NCI-H2196 treated with DMSO at 0.1 percent for 48 hours (cell line): ENCODE measurements around the gene TAS2R60.
"Not testable (repeated sequence)": the region's sequence is repeated elsewhere in the genome, so short reads cannot be mapped to it uniquely, and the experiment has no call there.

Experiments used
- DNase-seq: peaks from one replicate; lab custom pipeline; 2025; ENCODE audit not compliant: unreplicated experiment; lab: John Stamatoyannopoulos, UW

Gene TAS2R60

GRCh38 chr7:143472071-143472689 is 28.9 kb downstream of the TAS2R60 start:
- not testable (repeated sequence) for DNase-seq

GRCh38 chr7:143477501-143478150 is 34.4 kb downstream of the TAS2R60 start, which contains the start of gene TAS2R41:
TSS of gene TAS2R41 (plus strand) at chr7:143477873. CDS start at chr7:143477873, 0 bp downstream.
- DNase-seq: no peak

- DNase-seq: no peak
Observed at GRCh38 chr7:143479055-143479766, 36.0 kb downstream of the TAS2R60 start.

- no peak for DNase-seq
Observed at GRCh38 chr7:143480501-143480900, 37.2 kb downstream of the TAS2R60 start.

GRCh38 chr7:143484119-143484518 is 40.9 kb downstream of the TAS2R60 start:
- DNase-seq: no peak

GRCh38 chr7:143485094-143485493 is 41.8 kb downstream of the TAS2R60 start:
- DNase-seq: no peak

- DNase-seq: no peak
Observed at GRCh38 chr7:143485500-143485899, 42.2 kb downstream of the TAS2R60 start.

- not testable (repeated sequence) for DNase-seq
Observed at GRCh38 chr7:143486266-143486665, 43.0 kb downstream of the TAS2R60 start.

- no peak for DNase-seq
Observed at GRCh38 chr7:143487061-143487460, 43.8 kb downstream of the TAS2R60 start.

- DNase-seq: no peak
Observed at GRCh38 chr7:143487566-143487965, 44.3 kb downstream of the TAS2R60 start.

GRCh38 chr7:143490717-143491306 is 47.6 kb downstream of the TAS2R60 start:
- no peak for DNase-seq

GRCh38 chr7:143492043-143492471 is 48.8 kb downstream of the TAS2R60 start:
- DNase-seq: no peak

GRCh38 chr7:143492799-143493739 is 49.8 kb downstream of the TAS2R60 start:
- no peak for DNase-seq

GRCh38 chr7:143493751-143494150 is 50.5 kb downstream of the TAS2R60 start:
- no peak for DNase-seq
